ENCODE results near the gene SP5. TPM values are rescaled to one million over a fixed set of nuclear protein-coding genes. Genes with fewer than 3 reads are reported as not detected.

SP5 gene
- polyA plus RNA-seq, 1 of the 3 experiments (the other 2 are of a cell fraction) = not detected

DNA sequence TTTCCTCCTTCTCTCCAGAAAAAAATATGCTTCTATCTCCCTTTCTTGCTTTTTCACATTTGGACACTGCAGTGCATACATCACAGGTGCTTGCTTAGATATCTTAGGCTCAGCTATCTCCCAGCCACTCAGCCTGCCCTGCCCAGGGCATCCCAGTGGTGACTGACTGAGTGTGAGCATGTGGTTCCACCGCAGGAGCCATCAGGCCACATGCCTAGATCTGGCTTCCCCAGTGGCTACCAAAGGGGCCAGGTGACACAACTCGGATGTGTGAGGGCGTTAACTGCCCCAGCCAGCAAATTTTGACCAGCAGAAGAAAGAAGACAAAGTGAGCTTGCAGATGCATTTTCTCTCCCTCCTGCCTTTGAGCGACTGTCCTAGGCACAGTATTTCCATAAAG, 25.5 kb downstream of the SP5 start (continued):
- no peak for TF ChIP-seq MEF2A (IDR thresholded peaks at IDR 0.05; ENCODE audit: borderline replicate concordance, low read depth)
- TF ChIP-seq TCF12 (IDR thresholded peaks at IDR 0.05) = no peak
- TF ChIP-seq NFIC (IDR thresholded peaks at IDR 0.05; ENCODE audit: borderline replicate concordance) = no peak

DNA sequence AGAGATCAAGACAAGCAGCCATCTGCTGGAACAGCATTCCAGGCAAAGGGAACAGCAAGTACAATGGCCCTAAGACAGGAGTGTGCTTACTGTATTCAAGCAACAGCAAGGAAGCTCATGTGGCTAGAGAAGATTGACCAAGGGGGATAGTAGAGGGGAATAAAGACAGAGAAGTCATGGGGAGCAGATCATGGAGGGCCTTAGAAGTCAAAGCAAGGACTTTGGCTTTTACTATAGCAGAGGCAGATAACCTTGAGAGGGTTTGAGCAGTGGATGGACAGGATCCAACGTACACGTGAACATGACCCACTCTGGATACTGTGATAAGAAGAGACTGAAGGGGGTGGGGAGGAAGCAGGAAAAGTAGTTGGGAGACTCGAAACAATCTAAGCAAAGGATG, 26.9 kb downstream of the SP5 start:
- Histone ChIP-seq H3K4me3 (ENCODE audit: low read depth in 2 of 2, low read length in 1 of 2) (no peak overlapping the region), H3K4me2 (no peak overlapping the region), H3K9me2 (no peaks in the 10 kb centered on the region), H3K27me3 (ENCODE audit: insufficient read depth) (peaks cover 15% of the 10 kb centered on the region; the same call in 1 of the 2 replicates), H3K9ac (no peak overlapping the region), H3K4me1 (ENCODE audit: control insufficient read depth in 1 of 2, insufficient read depth in 2 of 2, low read depth in 1 of 2, low read length in 1 of 2) (no peaks in the 10 kb centered on the region), H3K79me2 (ENCODE audit: insufficient read depth) (no peaks in the 10 kb centered on the region), H3F3A (replicated peaks; ENCODE audit: insufficient read depth) (peaks cover 3% of the 10 kb centered on the region), H3K9me3 (no peaks in the 10 kb centered on the region), H3K27ac (ENCODE audit: low read depth in 2 of 2, low read length in 1 of 2) (no peak overlapping the region), H2AFZ (ENCODE audit: low read depth) (no peak overlapping the region), H4K20me1 (ENCODE audit: insufficient read depth) (no peaks in the 10 kb centered on the region), H3K36me3 (replicated peaks in 1 of 2; ENCODE audit: control insufficient read depth in 1 of 2, insufficient read depth in 2 of 2, low read length in 1 of 2) (no peaks in the 10 kb centered on the region)
- POLR2A ChIA-PET = no interaction called here
- WGBS (ENCODE audit: low lambda C conversion rate) = 25% methylated on average over 3 of the region's 3 CpGs
- no peak for DNase-seq
- CTCF ChIA-PET = no interaction called here
- TF ChIP-seq RCOR1 (IDR thresholded peaks at IDR 0.05; ENCODE audit: low read length) (no peak), SMC3 (IDR thresholded peaks at IDR 0.05; ENCODE audit: low read depth, low read length) (no peak), EP300 (IDR thresholded peaks at IDR 0.05; ENCODE audit: borderline replicate concordance in 1 of 2, low read depth in 1 of 2, low read length in 1 of 2) (no peak)

DNA sequence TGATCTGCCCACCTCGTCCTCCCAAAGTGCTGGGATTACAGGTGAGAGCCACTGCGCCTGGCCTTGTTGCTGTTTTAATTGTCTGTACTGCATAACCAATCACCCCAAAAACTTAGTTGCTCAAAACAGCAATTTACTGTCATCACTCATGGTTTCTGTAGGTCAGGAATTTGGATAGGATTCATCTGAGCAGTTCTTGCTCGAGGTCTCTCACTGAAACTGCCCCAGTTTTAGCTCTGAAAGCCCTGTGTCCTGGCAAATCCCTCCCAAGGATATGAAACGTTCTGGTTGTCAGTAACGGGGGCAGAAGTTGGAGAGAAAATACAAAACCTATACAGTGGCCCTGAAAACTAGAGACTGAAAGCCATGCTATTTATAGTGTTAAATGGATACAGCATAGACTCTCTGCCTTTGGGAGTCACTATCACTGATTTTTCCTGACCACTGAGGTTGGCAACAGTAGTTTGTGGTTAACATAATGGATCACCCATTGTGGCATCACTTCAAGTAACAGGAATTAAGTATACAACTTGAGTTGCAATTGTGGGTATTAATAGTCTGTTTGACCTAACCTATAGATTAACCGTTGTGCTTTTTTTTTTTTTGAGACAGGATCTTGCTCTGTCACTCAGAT, 27.9 kb downstream of the SP5 start:
- ChIA-PET POLR2A (no interaction called here), CTCF (interaction anchor here (0.6 kb wide), 1 partner anchor 17 kb away, joined by 3 read pairs; no protein-coding TSS in a partner anchor)
- Histone ChIP-seq H3K79me2 (ENCODE audit: insufficient read depth) (no peaks in the 10 kb centered on the region), H2AFZ (ENCODE audit: low read depth) (no peak overlapping the region), H3K9me2 (no peaks in the 10 kb centered on the region), H4K20me1 (ENCODE audit: insufficient read depth) (no peaks in the 10 kb centered on the region), H3K27ac (ENCODE audit: low read depth in 2 of 2, low read length in 1 of 2) (no peak overlapping the region), H3K4me1 (ENCODE audit: control insufficient read depth in 1 of 2, insufficient read depth in 2 of 2, low read depth in 1 of 2, low read length in 1 of 2) (no peaks in the 10 kb centered on the region), H3K9me3 (no peaks in the 10 kb centered on the region), H3K4me2 (no peak overlapping the region), H3K36me3 (replicated peaks in 1 of 2; ENCODE audit: control insufficient read depth in 1 of 2, insufficient read depth in 2 of 2, low read length in 1 of 2) (no peaks in the 10 kb centered on the region), H3K27me3 (ENCODE audit: insufficient read depth) (peaks cover 15% of the 10 kb centered on the region; the same call in 1 of the 2 replicates), H3K4me3 (ENCODE audit: low read depth in 2 of 2, low read length in 1 of 2) (no peak overlapping the region), H3K9ac (no peak overlapping the region), H3F3A (replicated peaks; ENCODE audit: insufficient read depth) (peaks cover 3% of the 10 kb centered on the region)
- 18% methylated on average over 6 of the region's 6 CpGs for WGBS (ENCODE audit: low lambda C conversion rate)
- no peak for TF ChIP-seq SMC3 (IDR thresholded peaks at IDR 0.05; ENCODE audit: low read depth, low read length)
- TF ChIP-seq GATA2 (CRISPR knock-in tag; IDR thresholded peaks at IDR 0.05) = no peak
- no peak for TF ChIP-seq POLR2AphosphoS5 (IDR thresholded peaks at IDR 0.05; ENCODE audit: low read depth, low read length)
- no peak for TF ChIP-seq RXRA (IDR thresholded peaks at IDR 0.05; ENCODE audit: borderline replicate concordance, low read depth)
- TF ChIP-seq EP300 (IDR thresholded peaks at IDR 0.05; ENCODE audit: borderline replicate concordance in 1 of 2, low read depth in 1 of 2, low read length in 1 of 2) = no peak
- no peak for DNase-seq

All from SK-N-SH (cell line).